K562 (cell line): ENCODE data around the gene KIFC3. TPM values are rescaled to one million over a fixed set of nuclear protein-coding genes. Genes with fewer than 3 reads are reported as not detected.

Source experiments
- ADNP ChIP-seq: fragments of 200-800 bp; sonication (Bioruptor generic); IDR thresholded peaks from 2 replicates; pipeline ENCODE4 v1.6.1; 2016; ENCODE audit warnings: missing genetic modification characterization, missing compliant biosample characterization
- ARID1B ChIP-seq: fragments of 450-650 bp; IDR thresholded peaks from 2 replicates; pipeline ENCODE4 v1.6.1; 2016; ENCODE audit warnings: antibody characterized with exemption, mild to moderate bottlenecking, inconsistent platforms
- CBX1 ChIP-seq: sonication (generic); IDR thresholded peaks from 2 replicates; pipeline ENCODE4 v1.6.1; 2016; ENCODE audit warnings: antibody characterized with exemption, low read depth, mild to moderate bottlenecking
- DNMT1 ChIP-seq: fragments of 450-650 bp; IDR thresholded peaks from 2 replicates; pipeline ENCODE4 v1.6.1; 2016; ENCODE audit warnings: antibody characterized with exemption, mild to moderate bottlenecking
- ELF1 ChIP-seq: fragments of 200-800 bp; sonication (Bioruptor generic); IDR thresholded peaks from 2 replicates; pipeline ENCODE4 v1.6.1; 2016; ENCODE audit warnings: missing genetic modification characterization, missing compliant biosample characterization
- ESRRA ChIP-seq: fragments of 450-650 bp; IDR thresholded peaks from 2 replicates; pipeline ENCODE4 v1.6.1; 2014; ENCODE audit warnings: low read depth, mild to moderate bottlenecking, moderate library complexity, borderline replicate concordance
- HDAC2 ChIP-seq: fragments of 450-650 bp; IDR thresholded peaks from 2 replicates; pipeline ENCODE4 v1.6.1; 2016; ENCODE audit warnings: mild to moderate bottlenecking
- HSF4 ChIP-seq: fragments of 250-450 bp; sonication (Bioruptor Pico); IDR thresholded peaks from 2 replicates; pipeline ENCODE4 v2.1.2; 2022; ENCODE audit warnings: mild to moderate bottlenecking, moderate library complexity, borderline replicate concordance
- KDM1A ChIP-seq, 2 experiments: fragments of 450-650 bp; IDR thresholded peaks; 2 replicates each; pipeline ENCODE4 v1.6.1; 2016; ENCODE audit warnings: mild to moderate bottlenecking in 2 of 2
- L3MBTL2 ChIP-seq: fragments of 450-650 bp; IDR thresholded peaks from 2 replicates; pipeline ENCODE4 v1.6.1; 2016; ENCODE audit warnings: mild to moderate bottlenecking, moderate library complexity
- NFRKB ChIP-seq: fragments of 450-650 bp; IDR thresholded peaks from 2 replicates; pipeline ENCODE4 v1.6.1; 2016; ENCODE audit warnings: low read depth
- PHF20 ChIP-seq: fragments of 450-650 bp; IDR thresholded peaks from 2 replicates; pipeline ENCODE4 v1.6.1; 2018; ENCODE audit not compliant: partially characterized antibody
- RCOR1 ChIP-seq, 2 experiments: IDR thresholded peaks; 2 replicates each; pipeline ENCODE4 v1.6.1; 2012; ENCODE audit warnings: low read depth in 2 of 2, low read length in 2 of 2, borderline replicate concordance in 1 of 2, improper control_type of control experiment in 1 of 2
- TAF1 ChIP-seq: IDR thresholded peaks from 2 replicates; pipeline ENCODE4 v1.6.1; 2011; ENCODE audit warnings: mild to moderate bottlenecking, low read length, moderate library complexity; ENCODE audit not compliant: insufficient read depth, control insufficient read depth, severe bottlenecking; ENCODE audit errors: extremely low read depth
- THRA ChIP-seq: fragments of 450-650 bp; IDR thresholded peaks from 2 replicates; pipeline ENCODE4 v1.6.1; 2017; ENCODE audit warnings: mild to moderate bottlenecking, moderate library complexity
- ZNF143 ChIP-seq: sonication (generic); formaldehyde crosslinking; IDR thresholded peaks from 2 replicates; pipeline ENCODE4 v1.9.0; 2022; ENCODE audit warnings: mild to moderate bottlenecking, missing genetic modification reagents
- ZNF175 ChIP-seq: fragments of 200-800 bp; sonication (Bioruptor generic); IDR thresholded peaks from 2 replicates; pipeline ENCODE4 v1.6.1; 2016; ENCODE audit warnings: low read depth, mild to moderate bottlenecking, missing genetic modification characterization, missing compliant biosample characterization
- ZNF3 ChIP-seq: fragments of 250-450 bp; sonication (Bioruptor Pico); IDR thresholded peaks from 2 replicates; pipeline ENCODE4 v1.5.0; 2021; ENCODE audit warnings: mild to moderate bottlenecking, moderate library complexity
- polyA plus RNA-seq, 8 experiments: library from polyadenylated mRNA; depleted of rRNA in 4 of 8; stranded (reverse) in 5 of 8; unstranded in 3 of 8; fragments of >200 nt; fragmentation: Nextera tagmentation in 2 of 8; fragmentation: Illumina TruSeq in 1 of 8; extraction: Ambion mirVana in 2 of 8; extraction: Trizol in 1 of 8; gene quantifications; 2 replicates each; pipeline versions ENCODE4 v1.2.1 to v1.2.3, GENCODE V29; 2011 to 2014; ENCODE audit warnings: inconsistent platforms in 1 of 8, missing spikeins in 1 of 8
- total RNA-seq, 7 experiments: library from RNA; depleted of rRNA in 6 of 7; stranded (reverse); fragments of >200 nt in 6 of 7; fragmentation: Illumina TruSeq in 2 of 7; extraction: Trizol in 2 of 7; gene quantifications; 2 replicates each; pipeline versions ENCODE4 v1.2.1 to v1.2.3, GENCODE V29; 2011 to 2021; ENCODE audit warnings: low replicate concordance in 1 of 7
- TF ChIP-seq, protein P1 (sequence below): sonication (generic); formaldehyde crosslinking; IDR thresholded peaks from 2 replicates; pipeline ENCODE4 v1.8.0; 2023; ENCODE audit warnings: missing genetic modification reagents, mild to moderate bottlenecking, borderline replicate concordance
- TF ChIP-seq, protein P2 (sequence below), 3 experiments: IDR thresholded peaks in 2 of 3; conservative IDR thresholded peaks in 1 of 3; 2 replicates each; pipeline ENCODE4 v1.5.1; 2011 to 2012; ENCODE audit warnings: low read length in 3 of 3, mild to moderate bottlenecking in 3 of 3, control low read depth in 2 of 3, improper control_type of control experiment in 1 of 3, inconsistent platforms in 1 of 3, low read depth in 1 of 3, mixed read lengths in 1 of 3, moderate library complexity in 1 of 3; ENCODE audit not compliant: insufficient read depth in 2 of 3

The KIFC3 gene
- total and polyA plus RNA-seq, 9 of the 15 experiments (the other 6 are each of a cell fraction or from before 2014, with no cell fraction given): 0.23 to 105 (median 26.2) TPM

DNA sequence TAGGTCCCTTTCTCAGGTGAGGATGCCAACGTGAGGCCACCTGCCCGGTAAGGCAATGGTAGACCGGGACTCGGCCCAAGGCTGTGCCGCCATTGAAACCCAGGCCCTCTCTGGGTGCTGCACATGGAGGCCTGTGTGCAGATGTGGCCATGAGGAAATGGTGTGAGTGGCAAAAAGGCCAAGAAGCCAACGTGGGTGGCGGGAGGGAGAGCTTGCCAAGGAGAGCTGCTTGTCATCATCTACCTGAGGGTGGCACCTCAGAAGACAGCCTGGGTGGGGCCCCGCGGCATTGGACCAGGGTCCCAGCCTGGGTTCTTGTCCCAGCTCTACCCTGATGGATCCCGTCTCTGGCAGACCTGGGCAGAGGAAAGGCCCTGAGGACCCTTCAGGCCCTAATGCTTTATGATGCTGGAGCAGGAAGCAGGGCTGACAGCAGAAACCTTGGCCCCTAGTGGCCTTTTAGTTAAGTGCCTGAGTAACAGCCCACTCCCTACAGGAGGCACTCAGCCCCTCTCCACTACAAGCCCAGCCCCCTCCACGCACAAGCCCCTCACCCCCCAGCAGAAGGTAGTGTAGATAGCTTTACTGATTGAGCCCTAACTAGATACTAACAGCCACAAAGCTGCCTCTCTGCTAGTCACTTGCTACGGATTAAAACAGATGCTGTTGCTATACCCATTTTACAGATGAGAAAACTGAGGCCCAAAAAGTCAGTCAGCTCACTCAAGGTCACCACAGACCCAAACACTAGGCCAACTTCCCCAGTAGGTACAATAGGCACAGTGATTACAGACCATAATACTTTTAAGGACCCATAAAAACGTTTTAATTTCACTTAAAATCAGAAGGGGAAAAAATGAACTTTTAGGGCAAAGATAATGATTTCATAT is 26.2 kb upstream of the KIFC3 start (continued):
- TF ChIP-seq TAF1 (no peak), ZNF143 (CRISPR knock-in tag) (no peak), ADNP (tag) (peak; percentile 84), DNMT1 (no peak), NFRKB (no peak), CBX1 (peak; percentile 79; the same call in 1 of the 2 replicates), HSF4 (CRISPR knock-in tag) (no peak), RCOR1 (IDR thresholded peaks at IDR 0.05; ENCODE audit: borderline replicate concordance in 1 of 2, low read depth in 2 of 2, low read length in 2 of 2) (peak in 1 of 2 experiments; percentile 72; a peak in 2 of 4 replicates), ZNF175 (CRISPR knock-in tag) (no peak), ELF1 (tag) (no peak), L3MBTL2 (no peak), ZNF3 (peak; percentile 85), THRA (no peak), HDAC2 (peak; percentile 81), ESRRA (peak; percentile 77; the same call in 1 of the 2 replicates), KDM1A (IDR thresholded peaks at IDR 0.05) (peak; percentile 79 to 87), PHF20 (no peak), ARID1B (no peak)
- TF ChIP-seq, protein P1, sequence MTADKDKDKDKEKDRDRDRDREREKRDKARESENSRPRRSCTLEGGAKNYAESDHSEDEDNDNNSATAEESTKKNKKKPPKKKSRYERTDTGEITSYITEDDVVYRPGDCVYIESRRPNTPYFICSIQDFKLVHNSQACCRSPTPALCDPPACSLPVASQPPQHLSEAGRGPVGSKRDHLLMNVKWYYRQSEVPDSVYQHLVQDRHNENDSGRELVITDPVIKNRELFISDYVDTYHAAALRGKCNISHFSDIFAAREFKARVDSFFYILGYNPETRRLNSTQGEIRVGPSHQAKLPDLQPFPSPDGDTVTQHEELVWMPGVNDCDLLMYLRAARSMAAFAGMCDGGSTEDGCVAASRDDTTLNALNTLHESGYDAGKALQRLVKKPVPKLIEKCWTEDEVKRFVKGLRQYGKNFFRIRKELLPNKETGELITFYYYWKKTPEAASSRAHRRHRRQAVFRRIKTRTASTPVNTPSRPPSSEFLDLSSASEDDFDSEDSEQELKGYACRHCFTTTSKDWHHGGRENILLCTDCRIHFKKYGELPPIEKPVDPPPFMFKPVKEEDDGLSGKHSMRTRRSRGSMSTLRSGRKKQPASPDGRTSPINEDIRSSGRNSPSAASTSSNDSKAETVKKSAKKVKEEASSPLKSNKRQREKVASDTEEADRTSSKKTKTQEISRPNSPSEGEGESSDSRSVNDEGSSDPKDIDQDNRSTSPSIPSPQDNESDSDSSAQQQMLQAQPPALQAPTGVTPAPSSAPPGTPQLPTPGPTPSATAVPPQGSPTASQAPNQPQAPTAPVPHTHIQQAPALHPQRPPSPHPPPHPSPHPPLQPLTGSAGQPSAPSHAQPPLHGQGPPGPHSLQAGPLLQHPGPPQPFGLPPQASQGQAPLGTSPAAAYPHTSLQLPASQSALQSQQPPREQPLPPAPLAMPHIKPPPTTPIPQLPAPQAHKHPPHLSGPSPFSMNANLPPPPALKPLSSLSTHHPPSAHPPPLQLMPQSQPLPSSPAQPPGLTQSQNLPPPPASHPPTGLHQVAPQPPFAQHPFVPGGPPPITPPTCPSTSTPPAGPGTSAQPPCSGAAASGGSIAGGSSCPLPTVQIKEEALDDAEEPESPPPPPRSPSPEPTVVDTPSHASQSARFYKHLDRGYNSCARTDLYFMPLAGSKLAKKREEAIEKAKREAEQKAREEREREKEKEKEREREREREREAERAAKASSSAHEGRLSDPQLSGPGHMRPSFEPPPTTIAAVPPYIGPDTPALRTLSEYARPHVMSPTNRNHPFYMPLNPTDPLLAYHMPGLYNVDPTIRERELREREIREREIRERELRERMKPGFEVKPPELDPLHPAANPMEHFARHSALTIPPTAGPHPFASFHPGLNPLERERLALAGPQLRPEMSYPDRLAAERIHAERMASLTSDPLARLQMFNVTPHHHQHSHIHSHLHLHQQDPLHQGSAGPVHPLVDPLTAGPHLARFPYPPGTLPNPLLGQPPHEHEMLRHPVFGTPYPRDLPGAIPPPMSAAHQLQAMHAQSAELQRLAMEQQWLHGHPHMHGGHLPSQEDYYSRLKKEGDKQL (CRISPR knock-in tag): no peak
- TF ChIP-seq, protein P2, sequence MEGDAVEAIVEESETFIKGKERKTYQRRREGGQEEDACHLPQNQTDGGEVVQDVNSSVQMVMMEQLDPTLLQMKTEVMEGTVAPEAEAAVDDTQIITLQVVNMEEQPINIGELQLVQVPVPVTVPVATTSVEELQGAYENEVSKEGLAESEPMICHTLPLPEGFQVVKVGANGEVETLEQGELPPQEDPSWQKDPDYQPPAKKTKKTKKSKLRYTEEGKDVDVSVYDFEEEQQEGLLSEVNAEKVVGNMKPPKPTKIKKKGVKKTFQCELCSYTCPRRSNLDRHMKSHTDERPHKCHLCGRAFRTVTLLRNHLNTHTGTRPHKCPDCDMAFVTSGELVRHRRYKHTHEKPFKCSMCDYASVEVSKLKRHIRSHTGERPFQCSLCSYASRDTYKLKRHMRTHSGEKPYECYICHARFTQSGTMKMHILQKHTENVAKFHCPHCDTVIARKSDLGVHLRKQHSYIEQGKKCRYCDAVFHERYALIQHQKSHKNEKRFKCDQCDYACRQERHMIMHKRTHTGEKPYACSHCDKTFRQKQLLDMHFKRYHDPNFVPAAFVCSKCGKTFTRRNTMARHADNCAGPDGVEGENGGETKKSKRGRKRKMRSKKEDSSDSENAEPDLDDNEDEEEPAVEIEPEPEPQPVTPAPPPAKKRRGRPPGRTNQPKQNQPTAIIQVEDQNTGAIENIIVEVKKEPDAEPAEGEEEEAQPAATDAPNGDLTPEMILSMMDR (IDR thresholded peaks at IDR 0.05 in 2 of 3, conservative IDR thresholded peaks at IDR 0.05 in 1 of 3; ENCODE audit: insufficient read depth in 2 of 3, low read depth in 1 of 3, low read length in 3 of 3): peak; percentile 9 to 52 (median 30); a peak in 4 of 6 replicates
